Measurements from ENCODE around the gene CHN2.

Gene CHN2

GRCh38 chr7:29340696-29341095 is 146.1 kb downstream of the CHN2 start:
- no peak for DNase-seq

DNA sequence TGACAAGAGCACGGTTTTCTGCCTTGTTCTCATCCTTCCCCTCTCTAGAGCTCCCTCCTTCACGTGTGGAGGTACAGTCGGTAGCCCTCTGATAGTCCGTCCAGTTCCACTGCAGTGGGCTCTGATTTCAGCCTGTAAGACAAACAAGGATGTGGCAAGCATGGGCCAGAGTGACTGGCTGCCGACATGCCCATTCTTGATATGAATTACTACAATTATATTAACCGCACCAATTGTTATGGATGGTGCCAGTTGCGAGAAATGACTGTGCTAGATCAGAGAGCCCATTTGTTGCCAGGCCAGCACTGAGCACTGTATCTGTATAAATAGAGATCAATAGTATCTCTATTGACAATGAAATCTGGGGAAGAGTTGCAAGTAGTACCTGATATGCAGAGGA is 146.6 kb downstream of the CHN2 start:
- no peak for DNase-seq

- DNase-seq, result no peak
Observed at GRCh38 chr7:29342761-29343160, 148.2 kb downstream of the CHN2 start.

DNA sequence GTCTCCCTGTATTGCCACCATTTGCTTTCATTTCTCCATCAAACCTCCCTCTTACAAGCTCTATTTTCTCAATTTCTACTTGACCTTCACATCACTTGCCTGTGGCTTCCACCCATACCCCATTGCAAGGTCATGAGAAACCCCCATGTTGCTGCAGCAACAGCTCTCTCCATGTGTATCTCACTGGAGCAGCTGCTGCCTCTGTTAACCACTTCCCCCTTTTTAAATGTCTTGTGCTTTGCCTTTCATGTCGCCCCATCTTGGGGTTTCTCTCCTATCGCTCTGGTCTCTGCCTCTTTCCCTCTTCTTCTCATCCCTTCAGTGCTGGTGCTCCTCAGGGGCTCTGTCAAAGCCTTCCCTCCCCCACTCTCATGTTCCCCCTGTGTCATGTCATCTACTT is 148.8 kb downstream of the CHN2 start:
- no peak for DNase-seq

DNA sequence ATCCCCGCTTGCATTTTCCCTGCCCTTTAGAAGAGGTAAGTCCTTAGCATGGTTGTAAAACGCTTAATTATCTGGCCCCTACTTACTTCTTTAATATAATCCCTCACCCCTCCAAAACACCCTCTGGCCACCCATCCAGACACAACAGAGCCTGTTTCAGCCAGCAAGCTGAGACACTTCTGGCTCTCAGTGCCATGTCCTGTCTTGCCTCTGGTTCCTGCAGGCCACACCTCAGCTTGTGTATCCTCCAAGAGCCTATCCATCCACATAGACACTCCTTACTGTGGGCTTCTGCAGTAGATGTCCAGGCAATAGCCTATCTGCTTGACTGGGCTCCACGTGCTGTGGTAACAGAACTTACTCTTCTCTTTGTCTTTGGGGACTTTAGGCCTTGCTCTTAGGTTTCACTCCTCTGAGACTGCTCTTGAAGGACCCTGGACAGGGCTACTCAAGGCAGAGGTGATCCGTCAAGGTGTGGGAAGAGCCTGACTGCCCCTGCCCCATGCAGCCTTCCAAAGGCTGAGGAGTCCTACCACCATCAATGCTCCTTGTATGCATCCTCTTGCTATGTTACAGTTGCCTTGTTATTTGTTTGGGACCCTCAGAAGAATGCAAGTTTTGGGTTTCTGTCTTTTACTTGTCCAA is 149.9 kb downstream of the CHN2 start:
- no peak for DNase-seq

DNA sequence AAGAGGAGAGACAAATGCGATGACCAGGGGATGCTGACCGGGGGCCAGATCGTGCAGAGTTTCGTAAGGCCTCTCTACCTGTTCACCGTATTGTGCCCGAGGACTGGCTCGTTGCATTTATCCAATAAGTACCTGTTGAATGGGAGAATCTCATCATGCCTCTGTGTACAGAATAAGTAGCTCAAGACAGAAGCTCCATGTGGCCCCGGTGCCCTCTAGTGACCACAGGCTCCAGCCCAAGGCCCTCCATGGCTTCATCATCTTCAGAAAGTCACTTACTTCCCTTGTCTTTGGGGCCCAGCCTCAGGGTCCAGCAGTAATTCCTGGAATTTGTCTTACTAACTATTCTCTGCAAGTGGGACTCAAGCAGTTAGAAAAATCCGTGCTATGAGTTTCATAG is 151.0 kb downstream of the CHN2 start:
- DNase-seq, result peak; percentile 20 to 38

- no peak for DNase-seq
Observed at GRCh38 chr7:29346231-29346978, 151.8 kb downstream of the CHN2 start.

DNA sequence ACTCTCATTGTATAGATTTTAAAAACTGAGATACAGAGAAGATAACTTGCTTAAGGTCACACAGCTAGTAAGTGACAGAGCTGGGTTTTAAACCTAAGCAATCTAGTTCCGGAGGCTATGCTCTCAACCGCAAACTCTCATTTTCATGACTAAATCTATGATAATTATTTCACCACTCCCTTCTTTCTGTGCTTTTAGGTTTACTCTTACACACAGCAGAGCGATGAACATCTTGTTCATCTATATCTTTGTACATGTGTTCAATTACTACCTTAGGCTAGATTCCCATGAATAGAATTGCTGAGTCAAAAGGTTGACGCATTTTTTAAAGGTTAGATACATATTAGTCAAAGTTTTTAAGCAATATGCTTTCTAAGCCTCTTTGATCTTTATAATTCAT is 154.8 kb downstream of the CHN2 start:
- DNase-seq, result no peak

- DNase-seq, result no peak
Observed at GRCh38 chr7:29350351-29350750, 155.8 kb downstream of the CHN2 start.

DNA sequence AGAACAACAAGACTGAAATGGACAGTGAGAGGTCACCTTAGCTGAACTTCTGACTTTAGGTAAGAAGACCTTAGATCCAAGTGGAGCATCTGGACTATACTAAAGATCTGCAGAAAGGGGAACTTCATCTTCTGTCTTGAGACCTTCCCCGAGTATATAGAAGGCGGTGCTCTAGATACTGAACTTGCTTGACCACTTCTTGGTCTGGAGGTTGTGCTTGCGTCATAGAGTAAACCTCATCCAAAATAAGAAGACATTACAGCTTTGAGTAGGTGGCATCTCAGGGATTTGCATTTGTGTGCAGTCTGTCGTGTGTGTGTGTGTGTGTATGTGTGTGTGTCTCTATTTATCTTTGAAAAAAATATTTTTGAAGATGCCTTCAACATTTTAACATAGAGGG is 157.5 kb downstream of the CHN2 start:
- no peak for DNase-seq

GRCh38 chr7:29353810-29354209 is 159.2 kb downstream of the CHN2 start:
- DNase-seq, result no peak

GRCh38 chr7:29354340-29354739 is 159.8 kb downstream of the CHN2 start:
- DNase-seq, result no peak

- DNase-seq, result no peak
Observed at GRCh38 chr7:29355388-29355787, 160.8 kb downstream of the CHN2 start.

GRCh38 chr7:29356631-29357030 is 162.1 kb downstream of the CHN2 start:
- no peak for DNase-seq

DNA sequence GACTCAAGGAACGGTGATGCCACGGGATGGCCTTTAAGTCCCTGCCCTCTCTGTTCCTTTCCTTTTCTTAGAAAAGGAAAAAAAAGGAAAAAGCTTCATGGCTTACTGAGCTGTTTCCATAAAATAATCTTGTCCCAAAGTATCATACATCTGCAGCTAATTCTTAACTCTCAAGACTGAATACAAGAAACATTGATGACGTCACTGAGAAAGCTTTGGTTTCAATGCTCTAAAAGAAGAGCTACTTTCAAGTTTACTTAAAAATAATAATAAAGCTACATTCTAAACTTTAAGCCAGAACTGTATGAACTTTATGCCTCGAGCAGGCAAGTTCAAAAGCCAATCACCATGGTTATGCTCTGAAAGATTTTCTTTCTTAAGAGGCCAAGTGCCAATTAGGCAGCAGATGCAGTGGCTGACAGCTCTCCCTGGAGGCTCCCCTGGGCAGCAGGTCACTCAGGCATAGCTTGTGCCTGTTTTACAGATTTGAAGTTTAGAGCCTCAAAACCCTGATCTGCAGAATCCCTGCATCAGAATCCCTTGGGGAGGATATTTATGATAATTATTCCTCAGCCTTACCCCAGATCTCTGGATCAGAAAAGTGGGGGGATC is 165.0 kb downstream of the CHN2 start:
- no peak for DNase-seq

GRCh38 chr7:29360633-29361625 is 166.4 kb downstream of the CHN2 start:
- no peak for DNase-seq

GRCh38 chr7:29362380-29362779 is 167.8 kb downstream of the CHN2 start:
- no peak for DNase-seq

GRCh38 chr7:29363636-29364425 is 169.3 kb downstream of the CHN2 start:
- DNase-seq, result no peak

- DNase-seq, result no peak
Observed at GRCh38 chr7:29364661-29365060, 170.1 kb downstream of the CHN2 start.

DNA sequence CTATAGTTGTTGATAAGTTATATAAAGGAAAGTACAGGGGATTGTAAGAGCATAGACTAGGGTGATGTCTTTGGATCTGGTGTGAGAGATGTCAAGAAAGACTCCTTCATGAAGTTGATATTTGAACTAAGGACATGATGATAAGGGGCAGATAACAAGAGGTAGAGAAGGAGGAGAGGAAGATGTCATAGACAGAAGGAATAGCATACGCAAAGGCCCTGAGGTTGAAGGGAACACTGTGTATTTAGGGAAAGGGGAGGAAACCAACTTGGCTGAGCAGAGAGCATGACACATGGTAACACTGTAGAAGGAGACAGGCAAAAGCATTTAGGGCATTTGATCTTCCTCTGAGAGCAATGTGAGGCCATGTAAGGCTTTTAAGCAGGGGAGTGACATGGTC is 170.8 kb downstream of the CHN2 start:
- no peak for DNase-seq

GRCh38 chr7:29367784-29368183 is 173.2 kb downstream of the CHN2 start:
- no peak for DNase-seq

- DNase-seq, result no peak
Observed at GRCh38 chr7:29369909-29370488, 175.4 kb downstream of the CHN2 start.
